Brain microvascular endothelial cell (primary cell): ENCODE results near the gene TAS1R3.

ENCODE experiments used
- DNase-seq: peaks from one replicate; pipeline ENCODE4 v3.0.0-alpha.2; 2020
- H3K27ac ChIP-seq: fragments of 250-450 bp; sonication (Bioruptor Pico); 2 replicates; pipeline ENCODE4 v1.5.1; 2020; ENCODE audit warnings: mild to moderate bottlenecking, moderate library complexity
- H3K27me3 ChIP-seq: fragments of 250-450 bp; sonication (Bioruptor Pico); replicated peaks from 2 replicates; pipeline ENCODE4 v1.5.1; 2020; ENCODE audit warnings: mild to moderate bottlenecking
- H3K36me3 ChIP-seq: fragments of 250-450 bp; sonication (Bioruptor Pico); replicated peaks from 2 replicates; pipeline ENCODE4 v1.5.1; 2020; ENCODE audit warnings: mild to moderate bottlenecking
- H3K4me3 ChIP-seq: 2 replicates; pipeline ENCODE4 v1.5.1; 2011; ENCODE audit warnings: low read depth, mild to moderate bottlenecking, control low read depth, low read length, moderate library complexity
- CTCF ChIP-seq: IDR thresholded peaks from 2 replicates; pipeline ENCODE4 v1.5.1; 2011; ENCODE audit warnings: low read depth, mild to moderate bottlenecking, moderate library complexity, low read length, control low read depth, inconsistent platforms; ENCODE audit errors: missing control alignments
- in situ Hi-C: cut with HindIII; loops from 2 replicates; pipeline ENCODE4 v1.10.0; 2017; ENCODE audit warnings: low sequenced_read_pairs, low pct_ligation_motif_present

TAS1R3 gene

GRCh38 chr1:1342584-1343115, 11.6 kb downstream of the TAS1R3 start:
- H3K4me3 ChIP-seq = no peak overlapping the region
- no peak overlapping the region for H3K27ac ChIP-seq
- no peaks in the 10 kb centered on the region for H3K27me3 ChIP-seq
- no peak for DNase-seq
- in situ Hi-C loops = no loop called here
- TF ChIP-seq CTCF = no peak
- H3K36me3 ChIP-seq = peaks cover 25% of the 10 kb centered on the region

GRCh38 chr1:1343811-1344421, 12.8 kb downstream of the TAS1R3 start:
- Histone ChIP-seq H3K27ac (no peak overlapping the region), H3K36me3 (peaks cover 17% of the 10 kb centered on the region), H3K27me3 (no peaks in the 10 kb centered on the region), H3K4me3 (no peak overlapping the region)
- no peak for TF ChIP-seq CTCF
- in situ Hi-C loops = no loop called here
- DNase-seq = no peak

- Histone ChIP-seq H3K4me3 (no peak overlapping the region), H3K27me3 (no peaks in the 10 kb centered on the region), H3K27ac (no peak overlapping the region), H3K36me3 (peaks cover 14% of the 10 kb centered on the region)
- peak; percentile 77 for TF ChIP-seq CTCF
- DNase-seq = peak; percentile 64
- in situ Hi-C loops = no loop called here
Measured at GRCh38 chr1:1344655-1345361, 13.7 kb downstream of the TAS1R3 start.

GRCh38 chr1:1345384-1345783, 14.3 kb downstream of the TAS1R3 start:
- H3K36me3 ChIP-seq = peaks cover 10% of the 10 kb centered on the region
- H3K27ac ChIP-seq = no peak overlapping the region
- in situ Hi-C loops = no loop called here
- DNase-seq = no peak
- H3K27me3 ChIP-seq = no peaks in the 10 kb centered on the region
- no peak for TF ChIP-seq CTCF
- H3K4me3 ChIP-seq = no peak overlapping the region

- no peak for TF ChIP-seq CTCF
- Histone ChIP-seq H3K27ac (no peak overlapping the region), H3K4me3 (no peak overlapping the region), H3K27me3 (no peaks in the 10 kb centered on the region), H3K36me3 (peaks cover 8% of the 10 kb centered on the region)
- in situ Hi-C loops = no loop called here
- DNase-seq = no peak
Measured at GRCh38 chr1:1345860-1346500, 14.9 kb downstream of the TAS1R3 start.
